Left lung (tissue), 10 donors: ENCODE results near the gene GPR25. TPM values are rescaled to one million over a fixed set of nuclear protein-coding genes. Genes with fewer than 3 reads are reported as not detected.

Experiments
- ATAC-seq: fragments of 200-7000 bp; cut with Tn5 transposase; one replicate; pipeline ENCODE4 v1.9.1; 2020; ENCODE audit warnings: moderate library complexity
- DNase-seq, 4 donors: peaks; one replicate each; pipeline ENCODE4 v3.0.0-alpha.2; 2013 to 2020
- H3K27ac ChIP-seq, 2 donors: fragments of 200-600 bp; sonication (generic) in 1 of 2; one replicate each; pipeline versions ENCODE4 v1.5.0 to v1.8.0; 2020 to 2021
- H3K27me3 ChIP-seq, 2 donors: fragments of 200-600 bp; sonication (generic) in 1 of 2; one replicate each; pipeline versions ENCODE4 v1.5.0 to v1.8.0; 2020 to 2021
- H3K36me3 ChIP-seq, 2 donors: fragments of 200-600 bp; sonication (generic) in 1 of 2; one replicate each; pipeline versions ENCODE4 v1.5.0 to v1.8.0; 2020 to 2021
- H3K4me1 ChIP-seq, 2 donors: fragments of 200-600 bp; one replicate each; pipeline ENCODE4 v1.8.0; 2021
- H3K4me3 ChIP-seq, 2 donors: fragments of 200-600 bp; sonication (generic) in 1 of 2; one replicate each; pipeline versions ENCODE4 v1.5.0 to v1.8.0; 2020 to 2021; ENCODE audit warnings: mild to moderate bottlenecking in 1 of 2
- H3K9me3 ChIP-seq, 2 donors: fragments of 200-600 bp; sonication (generic) in 1 of 2; one replicate each; pipeline versions ENCODE4 v1.5.0 to v1.8.0; 2020 to 2021
- intact Hi-C, 2 donors: fragments of 100-400 bp; cut with DNase I; formaldehyde crosslinking; loops; one replicate each; pipeline versions ENCODE4 v1.11.2 to v1.14.2; 2022
- polyA plus RNA-seq, 6 donors: library from polyadenylated mRNA; unstranded; fragments of 120-200 nt; gene quantifications; one replicate each; pipeline ENCODE4 v1.2.1, GENCODE V29; 2013; ENCODE audit not compliant: insufficient read length in 6 of 6
- total RNA-seq, 2 donors: library from RNA; stranded (reverse); fragmentation: NEBNext Ultra II Directional; extraction: Animal tissue kit (Norgen Biotek cat#: 25700); gene quantifications; one replicate each; pipeline ENCODE4 v1.2.1, GENCODE V29; 2021
- TF ChIP-seq, protein P1 (sequence below), 2 donors: fragments of 200-600 bp; sonication (generic) in 1 of 2; IDR thresholded peaks; one replicate each; pipeline versions ENCODE4 v1.5.0 to v1.8.0; 2021; ENCODE audit warnings: antibody characterized with exemption in 2 of 2
- donor health status: DM: no; HTN: yes; CAD: no.
- donor health status: DM: no; HTN: no; CAD: no.

Gene GPR25
- total and polyA plus RNA-seq, 8 donors, result 0.26 to 0.52 TPM; not detected in 6

DNA sequence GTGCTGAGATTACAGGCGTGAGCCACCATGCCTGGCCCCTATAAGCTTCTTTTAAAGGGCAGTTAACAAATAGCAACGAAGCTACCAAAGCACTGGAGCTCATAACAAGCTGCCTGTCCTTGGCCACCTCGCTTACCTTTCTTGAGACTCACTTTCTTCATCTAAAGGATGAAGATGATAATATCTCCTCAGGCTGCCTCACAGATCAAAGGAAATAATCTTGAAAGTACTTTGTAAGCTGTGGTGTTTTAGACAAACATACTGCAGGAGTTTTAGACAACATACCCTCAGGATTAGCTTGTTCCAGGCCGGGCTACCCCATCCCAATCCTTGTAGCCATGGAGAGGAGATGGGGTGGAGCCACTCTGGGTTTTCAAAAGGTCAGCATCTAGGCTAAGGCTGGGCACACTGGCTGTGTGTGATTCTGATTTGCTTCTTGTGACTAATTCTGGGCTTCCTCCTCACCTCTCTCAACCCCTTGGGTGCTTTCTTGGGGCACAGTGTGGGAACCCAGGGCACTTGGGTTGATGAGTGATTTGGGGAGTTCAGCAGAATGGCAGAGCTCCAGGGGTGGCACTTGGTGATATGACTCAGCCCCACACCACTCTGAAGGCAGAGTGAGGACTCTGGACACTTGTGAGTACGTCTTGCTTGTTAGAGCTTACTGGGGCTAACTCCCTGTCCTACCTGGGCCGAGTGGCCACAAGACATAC is 5.2 kb downstream of the GPR25 start:
- Histone ChIP-seq H3K9me3 (no peaks in the 10 kb centered on the region), H3K36me3 (no peaks in the 10 kb centered on the region), H3K4me1 (peaks cover 9 to 12% of the 10 kb centered on the region in 2 donors), H3K27me3 (peaks cover 22 to 40% of the 10 kb centered on the region in 2 donors), H3K4me3 (no peak overlapping the region), H3K27ac (no peak overlapping the region)
- DNase-seq, result no peak
- intact Hi-C loops, result no loop called here
- peak; percentile 34 for ATAC-seq
- TF ChIP-seq, protein P1, sequence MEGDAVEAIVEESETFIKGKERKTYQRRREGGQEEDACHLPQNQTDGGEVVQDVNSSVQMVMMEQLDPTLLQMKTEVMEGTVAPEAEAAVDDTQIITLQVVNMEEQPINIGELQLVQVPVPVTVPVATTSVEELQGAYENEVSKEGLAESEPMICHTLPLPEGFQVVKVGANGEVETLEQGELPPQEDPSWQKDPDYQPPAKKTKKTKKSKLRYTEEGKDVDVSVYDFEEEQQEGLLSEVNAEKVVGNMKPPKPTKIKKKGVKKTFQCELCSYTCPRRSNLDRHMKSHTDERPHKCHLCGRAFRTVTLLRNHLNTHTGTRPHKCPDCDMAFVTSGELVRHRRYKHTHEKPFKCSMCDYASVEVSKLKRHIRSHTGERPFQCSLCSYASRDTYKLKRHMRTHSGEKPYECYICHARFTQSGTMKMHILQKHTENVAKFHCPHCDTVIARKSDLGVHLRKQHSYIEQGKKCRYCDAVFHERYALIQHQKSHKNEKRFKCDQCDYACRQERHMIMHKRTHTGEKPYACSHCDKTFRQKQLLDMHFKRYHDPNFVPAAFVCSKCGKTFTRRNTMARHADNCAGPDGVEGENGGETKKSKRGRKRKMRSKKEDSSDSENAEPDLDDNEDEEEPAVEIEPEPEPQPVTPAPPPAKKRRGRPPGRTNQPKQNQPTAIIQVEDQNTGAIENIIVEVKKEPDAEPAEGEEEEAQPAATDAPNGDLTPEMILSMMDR (IDR thresholded peaks at IDR 0.05), result no peak

DNA sequence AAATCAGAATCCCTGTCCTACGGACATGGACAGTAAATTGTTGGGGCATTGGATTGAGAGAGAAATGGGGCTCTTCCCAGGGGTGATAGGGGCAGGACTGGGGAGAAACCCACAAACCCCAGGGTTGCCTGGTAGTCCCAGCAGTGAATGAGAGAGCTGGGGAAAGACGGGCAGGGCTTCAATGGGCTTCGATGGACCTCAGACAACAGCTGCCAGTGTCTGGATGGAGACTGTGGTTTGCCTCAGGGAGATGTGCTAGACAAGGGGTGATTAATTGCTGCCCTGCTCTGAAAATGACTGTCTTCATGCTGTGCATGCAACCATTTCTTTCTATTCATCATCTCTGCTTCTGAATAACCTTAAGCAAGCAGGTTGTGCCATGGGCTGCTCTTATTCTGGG is 7.4 kb downstream of the GPR25 start:
- no peak for DNase-seq
- intact Hi-C loops, result no loop called here
- Histone ChIP-seq H3K4me1 (no peaks in the 10 kb centered on the region), H3K27me3 (peaks cover 0 to 18% of the 10 kb centered on the region in 2 donors), H3K36me3 (no peaks in the 10 kb centered on the region), H3K27ac (no peak overlapping the region), H3K9me3 (no peaks in the 10 kb centered on the region), H3K4me3 (no peak overlapping the region)
- ATAC-seq, result no peak
- TF ChIP-seq, protein P1 (IDR thresholded peaks at IDR 0.05), result no peak

DNA sequence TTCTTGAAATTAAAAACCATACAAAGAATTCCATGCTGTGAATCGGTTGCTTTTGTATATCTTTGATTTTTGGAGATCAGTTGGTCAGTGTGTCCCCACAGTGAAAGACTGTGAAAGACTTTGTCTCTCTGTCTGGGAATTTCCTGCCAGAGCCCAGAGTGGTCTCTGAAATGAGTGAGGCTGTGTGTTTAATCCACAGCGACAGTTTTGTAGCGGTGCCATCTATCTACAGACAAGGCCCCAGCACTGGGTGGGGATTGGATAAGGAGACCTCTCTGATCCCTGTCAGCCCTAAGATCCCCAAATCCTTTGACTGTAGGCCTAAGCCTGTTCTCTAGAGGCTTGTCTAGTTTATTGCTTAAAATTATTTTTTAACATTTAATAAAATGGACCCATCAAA is 10.3 kb downstream of the GPR25 start:
- Histone ChIP-seq H3K27ac (no peak overlapping the region), H3K36me3 (no peaks in the 10 kb centered on the region), H3K9me3 (no peaks in the 10 kb centered on the region), H3K27me3 (no peaks in the 10 kb centered on the region), H3K4me3 (no peak overlapping the region), H3K4me1 (peaks cover 0 to 5% of the 10 kb centered on the region in 2 donors)
- DNase-seq (no peak), ATAC-seq (no peak)
- TF ChIP-seq, protein P1 (IDR thresholded peaks at IDR 0.05), result no peak
- intact Hi-C loops, result no loop called here

DNA sequence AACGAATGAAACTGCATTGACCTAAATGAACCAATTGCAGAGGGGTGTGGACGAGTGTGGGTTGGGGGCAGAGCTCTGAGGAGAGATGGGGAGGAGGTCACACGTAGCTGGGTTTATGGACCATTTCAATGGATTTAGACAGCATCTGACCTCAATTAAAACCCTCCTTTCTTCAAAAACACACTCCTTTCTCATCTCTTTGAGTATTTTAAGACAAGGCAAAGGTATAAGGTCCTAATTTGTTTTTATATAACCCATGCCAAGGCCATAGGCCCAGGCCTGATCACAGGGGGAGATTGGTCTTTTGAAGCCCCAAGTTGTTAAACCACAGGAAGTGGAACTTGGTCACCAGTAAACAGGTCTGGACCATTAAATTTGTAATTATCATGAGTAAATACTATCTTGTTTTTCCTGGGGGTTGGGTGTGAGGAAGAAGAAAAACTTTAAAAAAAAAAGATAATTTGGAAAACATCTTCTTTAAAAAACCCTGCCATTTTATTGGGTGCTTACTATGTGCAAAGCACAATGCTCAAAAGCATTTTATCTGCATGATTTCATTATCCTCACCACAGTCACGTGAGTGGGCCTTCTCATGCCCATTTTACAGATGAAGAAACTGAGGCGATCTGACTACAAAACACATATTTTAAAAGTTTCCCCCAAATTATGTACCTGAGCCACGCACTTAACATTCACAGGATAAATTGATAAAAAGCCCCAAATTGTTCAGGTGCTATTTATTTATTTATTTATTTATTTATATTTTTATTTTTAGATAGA is 13.0 kb downstream of the GPR25 start:
- TF ChIP-seq, protein P1 (IDR thresholded peaks at IDR 0.05), result no peak

DNA sequence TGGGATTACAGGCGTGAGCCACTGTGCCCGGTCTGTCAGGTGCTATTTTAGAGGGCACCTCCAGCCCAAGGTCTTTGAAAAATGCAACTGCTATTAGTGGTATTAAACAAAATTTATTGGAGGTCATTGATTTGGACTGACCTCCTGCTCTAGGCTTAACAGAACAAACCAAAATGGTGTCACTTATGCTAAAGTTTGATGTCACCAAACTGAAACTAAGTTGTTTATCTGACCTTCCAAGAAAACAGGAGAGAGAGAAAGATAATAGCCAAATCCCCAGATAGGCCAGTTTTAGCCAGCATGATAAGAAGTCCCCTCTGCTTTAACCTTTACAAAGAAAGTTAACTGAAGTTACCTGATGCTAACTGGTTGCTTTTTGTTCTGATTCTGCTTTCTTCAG is 13.8 kb downstream of the GPR25 start:
- TF ChIP-seq, protein P1 (IDR thresholded peaks at IDR 0.05), result no peak
- Histone ChIP-seq H3K27me3 (peaks cover 0 to 25% of the 10 kb centered on the region in 2 donors), H3K9me3 (no peaks in the 10 kb centered on the region), H3K36me3 (no peaks in the 10 kb centered on the region), H3K27ac (no peak overlapping the region), H3K4me3 (no peak overlapping the region), H3K4me1 (peaks cover 8 to 28% of the 10 kb centered on the region in 2 donors)
- intact Hi-C loops, result no loop called here
- DNase-seq (no peak), ATAC-seq (no peak)

More for the DNA sequence above, 13.0 kb downstream of the GPR25 start:
- intact Hi-C loops, result no loop called here
- DNase-seq, result no peak
- Histone ChIP-seq H3K27me3 (peaks cover 0 to 17% of the 10 kb centered on the region in 2 donors), H3K4me1 (peaks cover 5 to 21% of the 10 kb centered on the region in 2 donors), H3K4me3 (no peak overlapping the region), H3K36me3 (no peaks in the 10 kb centered on the region), H3K27ac (no peak overlapping the region), H3K9me3 (no peaks in the 10 kb centered on the region)
- ATAC-seq, result no peak
